OCI-LY3 (cell line): ENCODE data around the gene PIP4K2C.

ENCODE experiments used
- CTCF ChIP-seq: fragments of 200-600, 300-600 bp; sonication (generic); IDR thresholded peaks from 2 replicates; pipeline ENCODE4 v1.5.1; 2014; ENCODE audit warnings: antibody characterized with exemption, low read length, low read depth
- EZH2phosphoT487 ChIP-seq: fragments of 200-600 bp; shearing (Covaris generic); IDR thresholded peaks from 2 replicates; pipeline ENCODE4 v1.6.1; 2018; ENCODE audit warnings: antibody characterized with exemption, mixed run types, low read depth

- TF ChIP-seq CTCF (no peak), EZH2phosphoT487 (no peak)
These were observed 4.9 kb upstream of the PIP4K2C start for GRCh38 chr12:57586128-57586527.
